HG02870 (cell line): ENCODE data around the gene KAZN.

ENCODE experiments used
- ATAC-seq: cut with Tn5 transposase; IDR thresholded peaks from one replicate; pipeline ENCODE4 v1.9.1; 2021; ENCODE audit warnings: mild to moderate bottlenecking, moderate library complexity; ENCODE audit not compliant: unreplicated experiment

The KAZN gene

GRCh38 chr1:14844356-14844755 is 245.9 kb downstream of the KAZN start:
- ATAC-seq, result no peak

DNA sequence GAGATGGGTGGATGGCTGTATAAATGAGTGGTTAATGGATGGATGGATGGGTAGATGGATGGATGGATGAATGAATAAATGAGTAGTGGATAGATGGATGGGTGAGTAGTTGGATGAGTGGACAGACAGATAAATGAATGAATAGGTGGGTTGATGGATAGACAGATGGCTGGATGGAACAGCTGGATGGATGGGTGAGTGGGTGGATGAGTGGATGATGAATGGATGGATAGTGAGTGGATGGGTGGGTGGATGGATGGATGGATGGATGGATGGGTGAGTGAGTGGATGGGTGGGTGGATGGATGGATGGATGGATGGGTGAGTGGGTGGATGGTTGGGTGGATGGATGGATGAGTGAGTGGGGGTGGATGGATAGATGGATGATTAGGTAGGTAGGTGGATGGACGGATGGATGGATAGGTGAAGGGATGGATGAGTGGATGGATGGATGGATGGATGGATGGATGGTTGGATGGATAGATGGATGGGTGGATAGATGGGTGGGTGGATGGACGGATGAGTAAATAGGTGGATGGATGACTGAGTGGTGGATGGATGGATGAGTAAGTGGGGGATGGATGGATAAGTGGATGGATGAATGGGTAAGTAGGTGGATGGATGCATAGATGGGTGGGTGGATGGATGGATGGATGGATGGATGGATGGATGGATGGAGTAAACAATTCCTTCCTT is 246.6 kb downstream of the KAZN start:
- no peak for ATAC-seq

DNA sequence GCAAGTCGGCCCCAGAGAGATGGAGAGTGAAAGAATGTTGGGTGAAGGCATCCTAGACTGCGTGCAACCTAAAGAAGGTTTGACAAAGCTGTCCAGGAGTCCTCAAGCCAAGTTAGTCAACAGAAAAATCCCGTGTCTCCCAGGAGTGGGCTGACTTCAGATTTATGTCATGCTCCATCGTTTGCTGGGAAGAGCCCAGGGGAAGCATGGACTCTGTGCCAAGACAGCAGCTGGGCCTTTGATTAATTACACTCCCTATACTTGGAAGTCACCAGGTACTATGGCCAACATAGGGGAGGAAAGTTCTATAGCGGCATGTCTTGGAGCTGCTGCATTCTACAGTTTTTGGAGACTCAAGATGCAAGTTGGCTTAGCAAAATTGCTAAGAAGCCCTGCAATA is 247.4 kb downstream of the KAZN start:
- no peak for ATAC-seq

DNA sequence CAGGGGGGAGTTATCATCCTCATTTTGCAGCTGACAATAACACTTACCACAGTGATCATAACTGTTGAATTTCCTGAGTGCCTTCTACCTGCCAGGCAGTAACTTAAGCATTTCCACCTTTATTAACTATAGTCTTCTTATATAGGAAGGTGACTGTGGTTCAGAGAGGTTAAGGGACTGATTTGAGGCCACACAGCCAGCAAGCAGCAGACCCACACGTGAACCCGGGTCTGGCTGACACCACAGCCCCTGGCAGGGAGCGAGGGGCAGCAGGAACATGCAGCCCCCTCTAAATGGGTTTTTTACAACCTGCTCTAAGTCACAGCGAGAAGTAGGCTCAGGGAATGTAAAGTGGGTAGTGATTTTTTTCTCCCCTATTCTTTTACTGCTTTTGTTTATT is 248.2 kb downstream of the KAZN start:
- no peak for ATAC-seq

- no peak for ATAC-seq
These were observed 249.7 kb downstream of the KAZN start for GRCh38 chr1:14848203-14848602.

DNA sequence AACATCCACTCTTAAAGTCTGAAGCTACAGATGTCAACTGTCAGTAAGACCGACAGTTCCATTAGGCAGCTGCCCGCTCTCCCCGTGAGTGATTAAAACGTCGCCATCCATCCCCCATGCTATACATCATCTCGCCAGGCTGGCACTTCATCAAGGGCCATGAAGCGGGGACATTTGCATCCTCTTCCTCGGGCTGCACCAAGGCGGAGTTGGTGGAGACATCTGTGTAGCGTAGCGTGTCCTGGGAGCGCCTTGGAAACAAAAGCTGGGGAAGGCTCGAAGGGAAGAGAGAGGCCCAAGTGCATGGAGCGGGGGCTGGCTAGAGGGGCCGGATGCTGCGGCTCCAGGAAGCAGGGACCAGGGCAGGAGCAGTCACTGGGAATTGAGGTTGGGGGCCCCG is 250.1 kb downstream of the KAZN start:
- ATAC-seq, result no peak

DNA sequence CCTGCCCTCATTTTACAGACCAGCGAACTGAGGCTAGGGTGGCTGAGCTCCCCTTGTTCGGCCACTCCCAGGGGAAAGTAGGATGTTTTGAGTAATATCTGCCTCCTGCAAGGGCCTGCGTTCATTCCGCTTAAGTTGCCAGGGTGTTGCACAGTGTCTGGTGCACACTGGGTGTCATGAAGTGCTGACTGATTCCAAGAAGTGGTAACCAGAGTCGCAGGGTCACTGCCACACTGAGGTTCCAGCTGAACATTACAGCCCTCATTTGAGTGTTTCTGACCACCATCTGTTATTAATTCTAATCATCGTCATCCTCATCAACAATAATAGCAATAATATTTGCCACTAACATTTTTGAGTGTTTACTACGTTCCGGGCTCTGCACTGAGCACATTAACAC is 250.6 kb downstream of the KAZN start:
- no peak for ATAC-seq

DNA sequence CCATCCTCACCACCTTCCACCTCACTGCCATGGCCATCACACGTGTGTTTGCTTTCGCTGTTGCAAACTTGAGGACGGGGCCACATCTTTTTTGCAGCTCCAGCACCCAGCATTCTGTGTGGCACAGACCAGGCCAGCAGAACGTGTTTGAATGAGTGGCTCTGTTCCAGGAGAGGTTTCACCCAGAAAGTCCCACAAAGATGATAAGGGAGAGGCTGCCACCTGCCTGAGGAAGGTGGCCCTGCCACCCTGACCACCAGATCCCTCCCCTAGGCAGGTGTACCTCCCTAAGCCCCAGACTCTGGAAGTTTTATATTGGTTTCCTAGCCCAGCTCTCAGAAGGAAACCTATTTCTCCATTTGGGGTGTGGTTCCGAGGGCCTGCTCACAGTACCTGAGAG is 252.1 kb downstream of the KAZN start:
- no peak for ATAC-seq

GRCh38 chr1:14851760-14852159 is 253.3 kb downstream of the KAZN start:
- ATAC-seq, result no peak

DNA sequence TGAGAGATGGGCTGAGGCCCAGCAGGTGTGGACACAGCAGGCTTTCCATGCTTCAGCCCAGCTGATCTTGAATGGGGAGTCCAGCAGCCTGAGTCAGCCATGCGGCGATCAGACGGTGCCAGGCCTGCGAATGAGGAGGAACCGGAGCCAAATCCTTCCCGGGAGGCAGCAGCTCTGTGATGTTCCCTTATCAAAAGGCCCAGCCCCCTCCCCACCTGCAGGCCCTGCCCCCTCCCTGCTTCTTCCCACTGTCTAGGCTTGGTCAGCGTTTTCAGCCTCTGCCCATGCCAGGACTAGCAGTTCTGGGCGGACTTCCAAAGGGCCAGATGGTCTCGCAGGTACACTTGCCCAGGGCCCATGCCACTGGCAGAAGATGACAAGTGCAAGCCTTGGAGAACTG is 253.8 kb downstream of the KAZN start:
- no peak for ATAC-seq

- no peak for ATAC-seq
These were observed 255.0 kb downstream of the KAZN start for GRCh38 chr1:14853518-14853917.

- no peak for ATAC-seq
These were observed 256.8 kb downstream of the KAZN start for GRCh38 chr1:14855268-14855667.

DNA sequence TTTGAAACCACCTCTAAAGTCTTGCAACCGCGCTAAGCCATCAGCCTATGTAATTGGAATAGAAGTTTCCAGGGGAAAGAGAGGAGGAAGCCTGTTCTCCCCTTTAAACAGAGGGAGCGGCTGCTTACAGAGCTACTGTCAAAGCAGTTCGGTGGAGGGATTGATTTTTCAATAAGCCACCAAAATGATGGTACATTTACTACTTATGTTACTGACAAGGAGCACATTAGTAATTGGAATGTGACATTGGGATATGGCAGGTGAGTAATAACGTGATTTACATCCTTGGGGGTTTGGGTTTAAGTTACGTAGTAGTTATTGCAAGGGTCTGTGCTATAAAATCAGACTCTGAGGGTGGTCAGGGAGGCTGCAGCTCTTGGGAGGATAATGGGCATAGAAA is 257.3 kb downstream of the KAZN start:
- ATAC-seq, result no peak

GRCh38 chr1:14857436-14858195 is 259.1 kb downstream of the KAZN start:
- no peak for ATAC-seq

GRCh38 chr1:14862114-14862771 is 263.8 kb downstream of the KAZN start:
- ATAC-seq, result no peak

GRCh38 chr1:14865106-14865505 is 266.6 kb downstream of the KAZN start:
- ATAC-seq, result no peak

DNA sequence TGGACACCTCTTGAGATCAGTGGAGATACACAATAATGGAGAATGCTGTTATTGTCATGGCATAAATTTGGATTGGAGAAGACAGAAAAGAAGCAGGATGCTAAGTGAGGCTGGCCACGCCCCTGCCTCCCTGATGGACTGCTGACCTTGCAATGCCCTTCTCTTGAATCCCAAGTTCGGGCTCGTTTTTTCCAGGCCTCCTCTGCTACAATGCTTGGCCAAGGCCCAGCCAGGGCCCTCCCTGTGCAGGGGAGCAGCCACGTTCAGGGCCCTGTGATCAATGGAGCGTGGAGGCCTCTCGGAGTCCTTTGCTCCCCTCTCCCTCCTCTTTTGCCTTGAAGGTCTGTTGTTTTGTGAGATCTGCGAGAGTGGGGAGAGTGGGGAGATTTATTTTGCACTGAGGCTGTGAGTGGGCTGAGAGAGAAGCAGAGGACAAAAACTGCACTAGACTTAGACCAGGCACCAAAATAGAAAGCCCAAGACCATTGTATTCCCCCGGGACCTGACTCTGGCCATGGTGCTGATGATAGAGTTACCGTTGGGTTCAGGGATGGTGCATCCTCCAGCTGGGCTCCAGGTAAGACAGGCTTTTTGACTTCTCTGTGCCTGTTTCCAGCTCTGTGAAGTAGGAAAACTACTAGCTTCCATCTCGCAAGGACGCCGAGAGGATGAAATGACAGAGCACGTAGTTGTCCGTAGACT is 268.6 kb downstream of the KAZN start:
- ATAC-seq, result no peak

- ATAC-seq, result no peak
These were observed 270.7 kb downstream of the KAZN start for GRCh38 chr1:14869187-14869586.

GRCh38 chr1:14871218-14871970 is 272.9 kb downstream of the KAZN start:
- no peak for ATAC-seq

- ATAC-seq, result no peak
These were observed 274.3 kb downstream of the KAZN start for GRCh38 chr1:14872762-14873161.

DNA sequence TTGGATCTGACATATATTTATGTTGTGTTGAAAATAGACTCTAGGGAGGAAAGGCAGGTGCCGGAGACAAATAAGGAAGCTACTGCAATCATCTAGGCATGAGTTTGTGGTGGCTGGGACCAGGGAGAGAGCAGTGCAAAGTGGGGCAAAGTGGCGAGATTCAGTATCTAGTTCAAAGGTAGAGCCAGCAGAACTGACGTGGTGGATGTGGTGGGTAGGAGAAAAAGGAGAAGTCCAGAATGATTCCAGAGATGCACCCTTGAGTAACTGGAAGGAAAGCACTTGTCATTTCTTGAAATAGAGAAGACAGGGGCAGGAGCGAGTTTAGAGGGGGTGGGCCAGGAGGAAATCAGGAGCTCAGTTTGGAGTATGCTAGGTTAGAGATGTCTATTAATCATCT is 275.2 kb downstream of the KAZN start:
- ATAC-seq, result no peak
